GM18517 (cell line): ENCODE measurements around the gene LEMD1.
"Not testable (repeated sequence)": the region's sequence is repeated elsewhere in the genome, so short reads cannot be mapped to it uniquely, and the experiment has no call there.

ENCODE experiments used
- ATAC-seq: cut with Tn5 transposase; IDR thresholded peaks from one replicate; pipeline ENCODE4 v1.9.1; 2021; ENCODE audit warnings: mild to moderate bottlenecking, moderate library complexity; ENCODE audit not compliant: unreplicated experiment

LEMD1 gene

GRCh38 chr1:205430696-205431305 lies 8.9 kb upstream of the LEMD1 start:
- no peak for ATAC-seq

DNA sequence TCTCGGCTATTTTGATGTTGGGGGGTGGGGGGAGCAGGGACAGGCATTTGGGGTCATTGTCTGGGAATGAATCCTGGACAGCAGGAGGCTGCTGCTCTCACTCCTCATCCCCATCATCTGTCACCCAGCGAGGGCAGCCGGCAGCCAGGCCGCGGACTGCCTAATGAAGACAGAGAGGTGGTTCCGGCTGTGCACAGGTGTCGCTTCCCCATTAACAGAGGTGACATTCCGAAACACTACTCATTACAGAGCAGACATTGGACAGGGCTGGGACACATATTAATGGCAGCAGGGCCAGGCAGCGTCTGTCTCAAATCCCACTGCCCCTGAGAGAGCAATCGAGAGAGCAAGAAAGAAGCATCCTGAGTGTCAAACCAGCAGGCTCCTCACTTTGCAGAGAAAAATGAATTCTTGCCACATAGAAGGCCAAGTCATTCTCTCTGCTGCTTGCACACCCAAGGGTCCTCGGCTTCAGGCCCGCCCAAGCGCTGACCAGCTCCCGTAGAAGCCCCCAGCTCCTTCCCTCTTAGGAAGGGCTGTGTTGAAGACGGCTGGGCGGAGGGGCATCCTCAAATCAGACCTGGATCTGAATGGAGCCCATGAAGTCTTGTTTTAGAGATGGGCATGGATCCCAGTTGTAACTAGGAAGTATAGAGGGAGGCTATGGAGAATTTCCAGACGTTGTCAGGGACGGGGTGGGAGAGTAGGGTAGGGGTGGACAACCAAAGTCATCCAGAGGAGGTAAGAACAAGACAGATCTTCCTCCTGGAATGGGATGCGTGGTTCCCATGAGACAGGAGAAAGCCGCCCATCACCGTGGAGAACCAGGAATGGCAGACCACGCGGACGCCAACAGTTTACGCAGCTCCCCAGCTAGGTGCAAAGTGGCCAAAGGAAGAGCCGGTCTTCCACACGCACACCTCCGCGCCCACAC lies 8.2 kb upstream of the LEMD1 start:
- no peak for ATAC-seq

DNA sequence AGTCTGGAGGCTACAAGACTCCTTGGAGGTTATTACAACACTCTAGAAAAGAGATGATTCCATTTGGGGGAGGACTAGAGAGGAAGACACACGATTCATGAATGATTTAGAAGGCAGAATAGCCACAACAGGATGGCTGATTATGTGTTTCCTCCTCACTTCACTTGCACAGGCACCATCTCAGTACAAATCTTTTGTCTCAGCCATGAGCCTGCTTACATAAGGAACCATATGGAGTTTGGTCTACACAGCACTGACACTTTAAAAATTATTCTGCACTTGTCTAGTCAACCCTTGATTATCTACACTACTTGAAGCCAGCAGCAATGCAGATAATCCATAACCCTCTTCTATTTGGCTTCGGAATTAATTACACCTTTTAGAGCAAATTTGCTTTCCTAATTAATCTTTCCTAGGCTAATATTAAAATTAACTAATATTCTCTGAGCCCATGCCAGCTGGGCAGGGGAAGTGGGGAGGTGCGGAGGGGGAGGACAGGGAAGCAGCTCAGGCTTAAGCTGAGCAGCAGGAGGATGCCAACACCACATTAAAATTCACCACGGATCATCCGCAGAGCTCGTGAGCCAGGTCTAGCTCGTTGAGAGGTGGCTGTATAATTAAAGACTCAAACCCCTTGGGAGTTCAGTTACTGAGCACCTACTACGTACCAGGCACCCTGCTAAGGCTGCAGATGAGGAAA lies 3.2 kb upstream of the LEMD1 start:
- ATAC-seq, result no peak

GRCh38 chr1:205423814-205424399 lies 2.1 kb upstream of the LEMD1 start:
- ATAC-seq, result no peak

DNA sequence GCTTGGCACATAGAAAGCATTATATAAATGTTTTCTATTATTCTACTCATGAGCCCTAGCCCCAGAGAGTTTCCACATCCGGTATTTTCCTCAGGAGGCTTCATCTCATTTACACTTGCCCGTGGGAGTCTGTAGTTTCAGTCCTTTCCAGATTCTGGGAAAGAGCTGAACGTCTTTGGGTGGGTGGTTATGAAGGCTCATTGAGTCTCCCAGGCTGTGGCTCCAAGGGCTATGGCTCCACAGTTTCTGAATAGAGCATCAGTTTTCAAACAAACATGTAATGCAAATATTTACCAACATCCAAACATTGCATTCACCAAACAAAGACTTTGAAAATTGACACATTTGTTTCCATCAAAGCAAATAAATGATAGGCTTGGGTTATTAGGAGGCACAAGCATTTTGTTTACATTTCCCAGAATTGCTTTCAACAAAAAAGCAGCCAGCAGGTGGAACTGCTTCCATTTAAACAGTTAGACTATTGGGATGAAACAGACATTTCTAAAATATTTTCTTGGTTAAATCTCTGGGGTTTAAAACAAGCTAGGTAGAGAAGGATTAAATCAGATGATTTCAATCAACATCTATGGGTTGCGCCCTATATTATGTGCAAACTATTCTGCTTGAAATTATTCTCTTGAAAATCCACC lies 1.3 kb upstream of the LEMD1 start:
- ATAC-seq, result no peak

DNA sequence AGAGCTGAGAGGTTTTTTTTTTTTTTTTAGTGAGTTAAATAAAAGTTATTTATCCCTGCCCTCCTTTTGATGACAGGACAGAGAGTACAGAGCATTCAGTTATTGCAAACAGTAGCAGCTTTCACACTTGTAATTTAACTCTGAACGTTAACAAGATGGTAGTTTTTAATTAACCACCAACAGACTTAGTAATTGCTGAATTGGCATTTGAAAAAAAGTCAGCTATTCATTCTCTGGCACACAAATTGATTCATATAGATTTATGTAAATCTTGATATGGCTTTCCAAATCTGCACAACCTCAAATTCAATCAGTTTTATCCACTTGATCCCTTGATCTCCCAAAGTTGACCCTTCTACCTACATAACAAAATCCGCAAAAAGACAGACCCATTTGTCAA lies 918 bp downstream of the LEMD1 start:
- ATAC-seq, result no peak

- ATAC-seq, result no peak
Observed at GRCh38 chr1:205417870-205418635, 3.8 kb downstream of the LEMD1 start.

- no peak for ATAC-seq
Observed at GRCh38 chr1:205416322-205416721, 5.5 kb downstream of the LEMD1 start.

DNA sequence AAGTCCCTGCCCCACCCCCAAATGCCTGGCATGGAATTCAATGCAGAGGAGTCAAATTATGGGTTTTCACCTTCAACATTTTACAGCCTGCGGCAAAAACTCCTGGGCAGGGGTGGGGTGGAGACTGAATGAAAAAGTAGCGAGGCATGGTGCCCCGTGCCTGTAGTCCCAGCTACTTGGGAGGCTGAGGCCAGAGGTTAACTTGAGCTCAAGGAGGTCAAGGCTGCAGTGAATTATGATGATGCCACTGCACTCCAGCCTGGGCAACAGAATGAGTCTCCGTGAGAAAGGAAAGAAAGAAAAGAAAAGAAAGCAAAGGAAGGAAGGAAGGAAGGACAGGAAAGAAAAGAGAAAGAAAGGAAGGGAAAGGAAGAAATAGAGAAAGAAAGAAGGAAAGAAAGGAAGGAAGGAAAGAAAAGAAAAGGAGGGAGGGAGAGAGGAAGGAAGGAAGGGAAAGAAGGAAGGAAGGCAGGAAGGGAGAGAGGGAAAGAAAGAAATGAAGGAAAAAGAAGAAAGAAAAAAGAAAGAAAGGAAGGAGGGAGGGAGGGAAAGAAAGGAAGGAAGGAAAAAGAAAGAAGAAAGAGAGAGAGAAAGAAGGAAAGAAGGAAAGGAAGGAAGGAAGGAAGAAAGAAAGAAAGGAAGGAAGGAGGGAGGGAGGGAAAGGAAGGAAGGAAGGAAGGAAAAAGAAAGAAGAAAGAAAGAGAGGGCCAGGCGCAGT lies 11.1 kb downstream of the LEMD1 start:
- no peak for ATAC-seq

DNA sequence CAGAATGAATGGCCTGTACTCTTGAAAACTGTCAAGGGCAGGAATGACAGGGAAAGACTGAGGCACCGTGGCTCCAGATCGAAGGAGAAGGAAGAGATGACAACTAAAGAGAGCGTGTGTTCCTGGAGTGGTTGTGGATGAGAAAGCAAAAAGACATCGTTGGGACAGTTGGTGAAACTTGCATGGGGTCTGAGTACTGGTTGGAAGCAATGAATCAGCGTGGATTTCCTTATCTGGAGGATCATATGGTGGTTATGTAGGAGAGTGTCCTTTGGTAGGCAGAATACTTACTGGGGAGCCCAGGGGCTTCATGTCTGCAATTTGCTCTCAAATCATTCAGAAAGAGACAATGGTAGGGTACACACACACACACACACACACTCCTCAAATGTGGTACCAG lies 13.9 kb downstream of the LEMD1 start:
- no peak for ATAC-seq

DNA sequence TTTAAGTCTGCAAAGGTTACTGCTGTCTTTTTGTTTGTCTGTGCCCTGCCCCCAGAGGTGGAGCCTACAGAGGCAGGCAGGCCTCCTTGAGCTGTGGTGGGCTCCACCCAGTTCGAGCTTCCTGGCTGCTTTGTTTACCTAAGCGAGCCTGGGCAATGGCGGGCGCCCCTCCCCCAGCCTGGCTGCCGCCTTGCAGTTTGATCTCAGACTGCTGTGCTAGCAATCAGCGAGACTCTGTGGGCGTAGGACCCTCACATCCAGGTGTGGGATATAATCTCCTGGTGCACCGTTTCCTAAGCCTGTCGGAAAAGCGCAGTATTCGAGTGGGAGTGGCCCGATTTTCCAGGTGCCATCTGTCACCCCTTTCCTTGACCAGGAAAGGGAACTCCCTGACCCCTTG lies 15.6 kb downstream of the LEMD1 start:
- ATAC-seq, result not testable (repeated sequence)

GRCh38 chr1:205404484-205404883 lies 17.4 kb downstream of the LEMD1 start:
- not testable (repeated sequence) for ATAC-seq

DNA sequence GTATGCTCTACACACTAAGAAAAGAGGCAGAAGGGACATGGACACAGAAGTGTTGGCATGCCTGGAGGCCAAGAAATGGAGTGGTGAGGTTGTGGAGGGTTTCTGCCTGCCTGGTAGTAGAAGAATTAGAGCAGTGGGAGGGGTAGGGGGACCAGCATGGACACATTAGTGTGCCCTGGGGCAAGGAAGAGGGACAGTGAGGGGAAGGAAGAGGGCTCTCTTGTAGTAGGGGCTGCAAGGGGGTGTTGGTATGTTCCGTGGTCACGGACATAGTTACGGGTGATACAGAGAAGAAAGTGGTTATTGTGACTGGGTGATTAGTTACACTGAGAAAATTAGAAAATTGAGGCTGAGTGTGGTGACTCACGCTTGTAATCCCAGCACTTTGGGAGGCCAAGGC lies 23.3 kb downstream of the LEMD1 start:
- ATAC-seq, result no peak

GRCh38 chr1:205396967-205397616 lies 24.8 kb downstream of the LEMD1 start:
- no peak for ATAC-seq

GRCh38 chr1:205395616-205396015 lies 26.2 kb downstream of the LEMD1 start:
- no peak for ATAC-seq

DNA sequence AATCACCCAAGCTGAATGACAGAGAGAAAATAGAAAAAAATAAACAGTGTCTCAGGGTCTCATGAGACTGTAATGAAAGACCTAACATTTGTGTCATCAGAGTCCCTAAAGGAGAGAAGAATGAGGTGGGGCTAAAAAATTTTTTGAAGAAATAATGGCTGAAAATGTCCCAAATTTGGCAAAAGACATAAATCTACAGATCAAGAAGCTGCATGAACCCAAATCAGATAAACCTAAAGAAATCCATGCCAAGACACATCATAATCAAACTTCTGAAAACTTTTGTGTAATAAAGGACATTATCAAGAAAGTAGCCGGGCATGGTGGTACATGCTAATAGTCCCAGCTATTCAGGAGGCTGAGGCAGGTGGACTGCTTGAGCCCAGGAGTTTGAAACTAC lies 29.2 kb downstream of the LEMD1 start:
- ATAC-seq, result no peak

- ATAC-seq, result no peak
Observed at GRCh38 chr1:205391386-205391785, 30.5 kb downstream of the LEMD1 start.

GRCh38 chr1:205387845-205388244 lies 34.0 kb downstream of the LEMD1 start:
- ATAC-seq, result no peak

- ATAC-seq, result not testable (repeated sequence)
Observed at GRCh38 chr1:205382990-205383389, 38.9 kb downstream of the LEMD1 start.
